HepG2 (cell line): ENCODE measurements around the gene CD300LF. TPM values are rescaled to one million over a fixed set of nuclear protein-coding genes. Genes with fewer than 3 reads are reported as not detected.

ENCODE experiments used
- DMAP1 ChIP-seq: IDR thresholded peaks from 2 replicates; pipeline ENCODE4 v1.6.1; 2016
- FOXP1 ChIP-seq, 2 experiments: fragments of 450-650 bp in 1 of 2; IDR thresholded peaks; 2 replicates each; pipeline ENCODE4 v1.6.1; 2017 to 2018; ENCODE audit warnings: antibody characterized with exemption in 1 of 2
- JUND ChIP-seq: sonication (generic); formaldehyde crosslinking; IDR thresholded peaks from 2 replicates; pipeline ENCODE4 v1.8.0; 2022; ENCODE audit warnings: mild to moderate bottlenecking, missing genetic modification reagents
- KDM2A ChIP-seq: sonication (generic); formaldehyde crosslinking; IDR thresholded peaks from 2 replicates; pipeline ENCODE4 v1.4.0; 2020; ENCODE audit warnings: low read depth, missing genetic modification reagents, borderline replicate concordance
- MTA1 ChIP-seq: sonication (generic); formaldehyde crosslinking; IDR thresholded peaks from 2 replicates; pipeline ENCODE4 v1.4.0; 2020; ENCODE audit warnings: missing genetic modification reagents, mild to moderate bottlenecking, borderline replicate concordance
- NFE2 ChIP-seq: sonication (generic); formaldehyde crosslinking; IDR thresholded peaks from 2 replicates; pipeline ENCODE4 v1.4.0; 2020; ENCODE audit warnings: missing genetic modification reagents
- PAWR ChIP-seq: sonication (generic); formaldehyde crosslinking; IDR thresholded peaks from 2 replicates; pipeline ENCODE4 v1.4.0; 2020; ENCODE audit warnings: missing genetic modification reagents, mild to moderate bottlenecking, borderline replicate concordance
- SNRNP70 ChIP-seq: fragments of 200-400 bp; formaldehyde crosslinking; IDR thresholded peaks from 2 replicates; pipeline ENCODE4 v1.6.1; 2017; ENCODE audit warnings: mild to moderate bottlenecking, low read depth, low read length, moderate library complexity
- SOX6 ChIP-seq, 2 experiments: fragments of 450-650 bp in 1 of 2; sonication (generic) in 1 of 2; formaldehyde crosslinking in 1 of 2; IDR thresholded peaks; 2 replicates each; pipeline versions ENCODE4 v1.4.0 to v1.6.1; 2017 to 2020; ENCODE audit warnings: antibody characterized with exemption in 1 of 2, mild to moderate bottlenecking in 1 of 2, missing genetic modification reagents in 1 of 2
- SSRP1 ChIP-seq: IDR thresholded peaks from 2 replicates; pipeline ENCODE4 v1.6.1; 2016; ENCODE audit warnings: control low read depth
- TBX3 ChIP-seq: fragments of 450-650 bp; IDR thresholded peaks from 2 replicates; pipeline ENCODE4 v1.6.1; 2017; ENCODE audit warnings: antibody characterized with exemption, mild to moderate bottlenecking, inconsistent platforms, borderline replicate concordance
- WIZ ChIP-seq: sonication (generic); formaldehyde crosslinking; IDR thresholded peaks from 2 replicates; pipeline ENCODE4 v1.5.1; 2020; ENCODE audit warnings: mild to moderate bottlenecking, missing genetic modification reagents
- XRCC5 ChIP-seq: fragments of 200-400 bp; formaldehyde crosslinking; optimal IDR thresholded peaks from 2 replicates; pipeline ENCODE3; 2017; ENCODE audit warnings: mild to moderate bottlenecking, low read length
- ZNF557 ChIP-seq: sonication (generic); formaldehyde crosslinking; IDR thresholded peaks from 2 replicates; pipeline ENCODE4 v1.4.0; 2020; ENCODE audit warnings: missing genetic modification reagents
- ZNF567 ChIP-seq: sonication (generic); formaldehyde crosslinking; IDR thresholded peaks from 2 replicates; pipeline ENCODE4 v1.8.1; 2023; ENCODE audit warnings: mild to moderate bottlenecking, missing genetic modification reagents, borderline replicate concordance
- ZNF589 ChIP-seq: sonication (generic); formaldehyde crosslinking; conservative IDR thresholded peaks from 2 replicates; pipeline ENCODE4 v1.8.0; 2022; ENCODE audit warnings: mild to moderate bottlenecking, moderate library complexity, missing genetic modification reagents
- ZNF615 ChIP-seq: sonication (generic); formaldehyde crosslinking; IDR thresholded peaks from 2 replicates; pipeline ENCODE4 v1.5.0; 2020; ENCODE audit warnings: mild to moderate bottlenecking, missing genetic modification reagents, borderline replicate concordance
- ZNF772 ChIP-seq: sonication (generic); formaldehyde crosslinking; IDR thresholded peaks from 2 replicates; pipeline ENCODE4 v1.5.0; 2020; ENCODE audit warnings: mild to moderate bottlenecking, missing genetic modification reagents
- ZNF850 ChIP-seq: sonication (generic); formaldehyde crosslinking; conservative IDR thresholded peaks from 2 replicates; pipeline ENCODE4 v1.9.0; 2021; ENCODE audit warnings: mild to moderate bottlenecking, missing genetic modification reagents
- ZSCAN31 ChIP-seq: sonication (generic); formaldehyde crosslinking; IDR thresholded peaks from 2 replicates; pipeline ENCODE4 v1.5.0; 2020; ENCODE audit warnings: low read depth, mild to moderate bottlenecking, missing genetic modification reagents
- polyA plus RNA-seq, 8 experiments: library from polyadenylated mRNA; depleted of rRNA in 3 of 8; stranded (reverse) in 7 of 8; unstranded in 1 of 8; fragments of >200 nt; fragmentation: Illumina TruSeq in 4 of 8; extraction: Trizol in 4 of 8; gene quantifications; 2 replicates each; pipeline versions ENCODE4 v1.2.1 to v1.2.3, GENCODE V29; 2011 to 2016; ENCODE audit warnings: low read depth in 4 of 8, missing spikeins in 1 of 8, mixed read lengths in 1 of 8; ENCODE audit not compliant: insufficient read depth in 1 of 8
- total RNA-seq, 5 experiments: library from RNA; depleted of rRNA; stranded (reverse); fragments of >200 nt; fragmentation: Illumina TruSeq; extraction: Trizol; gene quantifications; 2 replicates each; pipeline ENCODE4 v1.2.3, GENCODE V29; 2016; ENCODE audit warnings: low read depth in 1 of 5
- TF ChIP-seq, protein P1 (sequence below): sonication (generic); formaldehyde crosslinking; IDR thresholded peaks from 2 replicates; pipeline ENCODE4 v1.5.0; 2020; ENCODE audit warnings: missing genetic modification reagents
- TF ChIP-seq, protein P2 (sequence below): sonication (generic); formaldehyde crosslinking; IDR thresholded peaks from 2 replicates; pipeline ENCODE4 v1.8.0; 2022; ENCODE audit warnings: mild to moderate bottlenecking, missing genetic modification reagents; ENCODE audit not compliant: insufficient replicate concordance
- TF ChIP-seq, protein P3 (sequence below): sonication (generic); formaldehyde crosslinking; conservative IDR thresholded peaks from 2 replicates; pipeline ENCODE4 v1.8.0; 2022; ENCODE audit warnings: mild to moderate bottlenecking, moderate library complexity, missing genetic modification reagents
- TF ChIP-seq, protein P4 (sequence below): sonication (generic); formaldehyde crosslinking; IDR thresholded peaks from 2 replicates; pipeline ENCODE4 v1.4.0; 2020; ENCODE audit warnings: mild to moderate bottlenecking, missing genetic modification reagents

CD300LF gene
- total and polyA plus RNA-seq, 2 of the 13 experiments (the other 11 are each of a cell fraction or from before 2014, with no cell fraction given) = not detected

DNA sequence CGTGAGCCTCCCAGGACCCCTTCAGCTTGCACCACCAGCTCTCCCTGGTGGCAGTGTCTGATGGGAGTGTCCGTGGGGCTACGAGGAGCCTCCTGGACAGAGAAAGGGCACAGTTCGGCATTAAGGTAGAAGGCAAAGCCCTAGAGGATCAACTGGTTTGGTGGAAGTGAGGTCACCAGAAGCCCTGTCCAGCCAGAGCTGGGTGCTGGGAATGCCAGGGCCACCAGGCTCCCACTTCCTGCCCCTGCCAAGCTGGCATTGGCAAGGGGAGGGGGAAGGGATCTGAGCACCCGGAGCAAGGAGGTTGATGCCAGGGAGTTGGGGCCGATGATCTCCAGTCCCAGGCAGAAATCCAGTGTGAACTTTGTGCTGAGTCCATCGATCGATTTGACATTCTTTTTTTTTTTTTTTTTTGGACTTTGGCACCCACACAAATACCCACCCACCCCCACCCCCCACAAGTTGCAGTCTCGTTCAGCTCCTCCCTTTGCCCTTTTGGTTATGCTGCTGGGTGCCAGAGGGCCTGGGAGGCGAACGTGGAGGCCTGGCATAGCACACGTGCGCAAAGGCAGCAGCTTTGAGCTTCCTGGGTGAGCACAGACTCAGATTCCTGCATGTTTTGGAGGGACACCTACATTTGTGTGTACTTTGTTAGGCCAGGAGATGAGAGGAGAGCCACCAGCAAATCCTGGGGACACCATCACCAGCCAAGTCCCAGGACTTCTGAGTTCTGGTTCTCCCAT is 37.8 kb upstream of the CD300LF start (continued):
- TF ChIP-seq ZSCAN31 (peak; percentile 81), XRCC5 (peak; percentile 87), DMAP1 (no peak; the same call in 1 of the 2 replicates), ZNF615 (no peak), ZNF557 (CRISPR knock-in tag) (peak; percentile 92; the same call in 1 of the 2 replicates), TBX3 (0 out of 2 replicates have a peak, but pooled peaks have one; percentile 13), WIZ (no peak), SSRP1 (CRISPR knock-in tag) (no peak), JUND (CRISPR knock-in tag) (peak; percentile 72; the same call in 1 of the 2 replicates), KDM2A (CRISPR knock-in tag) (peak; percentile 59), MTA1 (CRISPR knock-in tag) (peak; percentile 95), ZNF772 (CRISPR knock-in tag) (peak; percentile 89), ZNF567 (peak; percentile 86), ZNF850 (CRISPR knock-in tag) (no peak), ZNF589 (CRISPR knock-in tag) (peak; percentile 57; the same call in 1 of the 2 replicates), FOXP1 (IDR thresholded peaks at IDR 0.05) (no peak), FOXP1 (CRISPR knock-in tag; IDR thresholded peaks at IDR 0.05) (peak; percentile 56; the same call in 1 of the 2 replicates), PAWR (CRISPR knock-in tag) (no peak), SNRNP70 (no peak), NFE2 (CRISPR knock-in tag) (no peak), SOX6 (IDR thresholded peaks at IDR 0.05) (no peak), SOX6 (CRISPR knock-in tag; IDR thresholded peaks at IDR 0.05) (peak; percentile 95)
- TF ChIP-seq, protein P1, sequence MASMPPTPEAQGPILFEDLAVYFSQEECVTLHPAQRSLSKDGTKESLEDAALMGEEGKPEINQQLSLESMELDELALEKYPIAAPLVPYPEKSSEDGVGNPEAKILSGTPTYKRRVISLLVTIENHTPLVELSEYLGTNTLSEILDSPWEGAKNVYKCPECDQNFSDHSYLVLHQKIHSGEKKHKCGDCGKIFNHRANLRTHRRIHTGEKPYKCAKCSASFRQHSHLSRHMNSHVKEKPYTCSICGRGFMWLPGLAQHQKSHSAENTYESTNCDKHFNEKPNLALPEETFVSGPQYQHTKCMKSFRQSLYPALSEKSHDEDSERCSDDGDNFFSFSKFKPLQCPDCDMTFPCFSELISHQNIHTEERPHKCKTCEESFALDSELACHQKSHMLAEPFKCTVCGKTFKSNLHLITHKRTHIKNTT (CRISPR knock-in tag) = no peak
- TF ChIP-seq, protein P2, sequence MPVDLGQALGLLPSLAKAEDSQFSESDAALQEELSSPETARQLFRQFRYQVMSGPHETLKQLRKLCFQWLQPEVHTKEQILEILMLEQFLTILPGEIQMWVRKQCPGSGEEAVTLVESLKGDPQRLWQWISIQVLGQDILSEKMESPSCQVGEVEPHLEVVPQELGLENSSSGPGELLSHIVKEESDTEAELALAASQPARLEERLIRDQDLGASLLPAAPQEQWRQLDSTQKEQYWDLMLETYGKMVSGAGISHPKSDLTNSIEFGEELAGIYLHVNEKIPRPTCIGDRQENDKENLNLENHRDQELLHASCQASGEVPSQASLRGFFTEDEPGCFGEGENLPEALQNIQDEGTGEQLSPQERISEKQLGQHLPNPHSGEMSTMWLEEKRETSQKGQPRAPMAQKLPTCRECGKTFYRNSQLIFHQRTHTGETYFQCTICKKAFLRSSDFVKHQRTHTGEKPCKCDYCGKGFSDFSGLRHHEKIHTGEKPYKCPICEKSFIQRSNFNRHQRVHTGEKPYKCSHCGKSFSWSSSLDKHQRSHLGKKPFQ (CRISPR knock-in tag) = no peak
- TF ChIP-seq, protein P3, sequence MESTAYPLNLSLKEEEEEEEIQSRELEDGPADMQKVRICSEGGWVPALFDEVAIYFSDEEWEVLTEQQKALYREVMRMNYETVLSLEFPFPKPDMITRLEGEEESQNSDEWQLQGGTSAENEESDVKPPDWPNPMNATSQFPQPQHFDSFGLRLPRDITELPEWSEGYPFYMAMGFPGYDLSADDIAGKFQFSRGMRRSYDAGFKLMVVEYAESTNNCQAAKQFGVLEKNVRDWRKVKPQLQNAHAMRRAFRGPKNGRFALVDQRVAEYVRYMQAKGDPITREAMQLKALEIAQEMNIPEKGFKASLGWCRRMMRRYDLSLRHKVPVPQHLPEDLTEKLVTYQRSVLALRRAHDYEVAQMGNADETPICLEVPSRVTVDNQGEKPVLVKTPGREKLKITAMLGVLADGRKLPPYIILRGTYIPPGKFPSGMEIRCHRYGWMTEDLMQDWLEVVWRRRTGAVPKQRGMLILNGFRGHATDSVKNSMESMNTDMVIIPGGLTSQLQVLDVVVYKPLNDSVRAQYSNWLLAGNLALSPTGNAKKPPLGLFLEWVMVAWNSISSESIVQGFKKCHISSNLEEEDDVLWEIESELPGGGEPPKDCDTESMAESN (CRISPR knock-in tag) = peak; percentile 86
- TF ChIP-seq, protein P4, sequence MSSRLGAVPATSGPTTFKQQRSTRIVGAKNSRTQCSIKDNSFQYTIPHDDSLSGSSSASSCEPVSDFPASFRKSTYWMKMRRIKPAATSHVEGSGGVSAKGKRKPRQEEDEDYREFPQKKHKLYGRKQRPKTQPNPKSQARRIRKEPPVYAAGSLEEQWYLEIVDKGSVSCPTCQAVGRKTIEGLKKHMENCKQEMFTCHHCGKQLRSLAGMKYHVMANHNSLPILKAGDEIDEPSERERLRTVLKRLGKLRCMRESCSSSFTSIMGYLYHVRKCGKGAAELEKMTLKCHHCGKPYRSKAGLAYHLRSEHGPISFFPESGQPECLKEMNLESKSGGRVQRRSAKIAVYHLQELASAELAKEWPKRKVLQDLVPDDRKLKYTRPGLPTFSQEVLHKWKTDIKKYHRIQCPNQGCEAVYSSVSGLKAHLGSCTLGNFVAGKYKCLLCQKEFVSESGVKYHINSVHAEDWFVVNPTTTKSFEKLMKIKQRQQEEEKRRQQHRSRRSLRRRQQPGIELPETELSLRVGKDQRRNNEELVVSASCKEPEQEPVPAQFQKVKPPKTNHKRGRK = no peak
